Spleen (tissue), 7 donors: Measurements from ENCODE around the gene ITGA7.

Source experiments
- CTCF ChIP-seq, 11 experiments: fragments of 200-600 bp in 7 of 11; fragments of 450-650 bp in 4 of 11; sonication (generic) in 4 of 11; IDR thresholded peaks in 8 of 11; conservative IDR thresholded peaks in 3 of 11; 1 replicate in 7 of 11; 2 replicates in 4 of 11; pipeline versions ENCODE4 v1.4.0 to v1.8.0; 2016 to 2021; ENCODE audit warnings: antibody characterized with exemption in 11 of 11, inconsistent platforms in 4 of 11, mild to moderate bottlenecking in 1 of 11
- POLR2AphosphoS5 ChIP-seq, 3 donors: sonication (generic); formaldehyde crosslinking; IDR thresholded peaks; one replicate each; pipeline ENCODE4 v1.5.1; 2017; ENCODE audit warnings: antibody characterized with exemption in 3 of 3
- donor health status: DM: no; HTN: no; CAD: no; lungs with moderate emphysema.
- donor health status: DM: no; HTN: no; CAD: no.
- donor health status: DM: no; HTN: no; CAD: no.

- TF ChIP-seq CTCF (IDR thresholded peaks at IDR 0.05 in 8 of 11, conservative IDR thresholded peaks at IDR 0.05 in 3 of 11) (no peak), POLR2AphosphoS5 (IDR thresholded peaks at IDR 0.05) (no peak)
Observed at GRCh38 chr12:55636853-55637252, 70.9 kb downstream of the ITGA7 start, which contains the start of gene OR10P1.
